Tongue (tissue), 2 donors: ENCODE results near the gene HRH4. TPM values are rescaled to one million over a fixed set of nuclear protein-coding genes. Genes with fewer than 3 reads are reported as not detected.

ENCODE experiments used
- DNase-seq: peaks from one replicate; pipeline ENCODE4 v3.0.0-alpha.2; 2015
- total RNA-seq: library from RNA; depleted of rRNA; stranded (reverse); fragments of >200 nt; gene quantifications from one replicate; pipeline ENCODE4 v1.2.3, GENCODE V29; 2014

HRH4 gene, protein sequence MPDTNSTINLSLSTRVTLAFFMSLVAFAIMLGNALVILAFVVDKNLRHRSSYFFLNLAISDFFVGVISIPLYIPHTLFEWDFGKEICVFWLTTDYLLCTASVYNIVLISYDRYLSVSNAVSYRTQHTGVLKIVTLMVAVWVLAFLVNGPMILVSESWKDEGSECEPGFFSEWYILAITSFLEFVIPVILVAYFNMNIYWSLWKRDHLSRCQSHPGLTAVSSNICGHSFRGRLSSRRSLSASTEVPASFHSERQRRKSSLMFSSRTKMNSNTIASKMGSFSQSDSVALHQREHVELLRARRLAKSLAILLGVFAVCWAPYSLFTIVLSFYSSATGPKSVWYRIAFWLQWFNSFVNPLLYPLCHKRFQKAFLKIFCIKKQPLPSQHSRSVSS
- total RNA-seq, result 0.21 TPM

DNA sequence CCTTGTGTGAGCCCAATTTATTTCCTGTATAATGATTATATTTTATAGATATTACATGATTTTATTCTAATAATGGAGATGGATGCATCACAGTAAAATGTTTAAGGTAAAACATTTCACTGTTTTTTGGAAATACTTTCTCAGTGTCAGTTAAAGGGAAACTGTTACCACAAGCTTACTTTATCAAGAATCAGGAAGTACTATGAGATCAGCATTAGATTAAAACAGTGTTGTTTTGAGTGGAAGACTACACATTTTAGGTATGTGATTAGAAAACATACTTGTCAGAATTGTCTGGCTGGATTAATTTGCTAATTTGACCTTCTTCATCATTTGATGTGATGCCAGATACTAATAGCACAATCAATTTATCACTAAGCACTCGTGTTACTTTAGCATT is at the start of gene HRH4:
Gene HRH4 (plus strand): TSS at position 250 of the 400 bp plus-strand sequence. CDS start 92 bp downstream, at position 342.
- no peak for DNase-seq

DNA sequence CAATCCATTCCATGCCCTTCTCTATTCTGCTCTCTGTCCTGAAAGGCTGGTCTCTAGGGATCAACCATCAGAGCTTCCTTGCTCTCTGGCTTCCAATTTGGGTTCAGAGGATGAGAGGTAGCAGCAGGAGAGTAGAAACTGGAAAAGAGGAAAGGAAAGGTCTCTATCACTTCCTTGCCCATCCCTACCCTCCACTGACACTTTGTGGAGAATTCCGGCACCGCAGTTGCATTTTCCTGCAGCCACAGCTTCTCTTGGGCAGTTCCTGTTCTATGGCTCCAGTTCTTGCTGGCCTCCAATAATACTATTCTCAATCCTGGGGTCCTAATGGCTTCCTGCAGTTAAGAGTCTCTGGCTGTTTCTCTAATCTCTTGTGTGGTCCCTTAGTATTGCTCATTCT is 47.3 kb upstream of the HRH4 start:
- DNase-seq, result peak; percentile 31

DNA sequence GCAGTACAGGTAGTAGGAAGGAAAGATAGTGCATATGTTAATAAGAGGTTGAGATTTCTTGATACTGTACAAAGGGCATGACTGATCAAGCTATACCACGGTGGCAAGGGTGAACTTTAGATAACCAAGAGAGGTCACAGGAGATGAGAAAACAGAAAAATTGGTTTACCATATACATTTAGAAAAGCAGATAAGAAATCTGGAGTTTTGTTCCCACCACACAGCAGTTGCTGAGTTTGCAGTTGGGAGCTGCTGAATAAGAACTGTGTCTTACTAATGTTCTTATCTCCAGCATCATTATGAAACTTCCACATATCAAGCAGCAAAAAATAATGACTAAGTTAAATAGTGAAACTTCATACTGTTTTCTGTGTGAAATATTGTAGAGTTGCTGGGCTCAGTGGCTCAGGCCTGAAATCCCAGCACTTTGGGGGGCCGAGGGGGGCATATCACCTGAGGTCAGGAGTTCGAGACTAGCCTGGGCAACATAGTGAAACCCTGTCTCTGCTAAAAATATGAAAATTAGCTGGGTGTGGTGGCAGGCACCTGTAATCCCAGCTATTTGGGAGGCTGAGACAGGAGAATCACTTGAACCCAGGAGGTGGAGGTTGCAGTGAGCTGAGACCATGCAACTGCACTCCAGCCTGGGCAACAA is 46.0 kb upstream of the HRH4 start:
- DNase-seq, result no peak

DNA sequence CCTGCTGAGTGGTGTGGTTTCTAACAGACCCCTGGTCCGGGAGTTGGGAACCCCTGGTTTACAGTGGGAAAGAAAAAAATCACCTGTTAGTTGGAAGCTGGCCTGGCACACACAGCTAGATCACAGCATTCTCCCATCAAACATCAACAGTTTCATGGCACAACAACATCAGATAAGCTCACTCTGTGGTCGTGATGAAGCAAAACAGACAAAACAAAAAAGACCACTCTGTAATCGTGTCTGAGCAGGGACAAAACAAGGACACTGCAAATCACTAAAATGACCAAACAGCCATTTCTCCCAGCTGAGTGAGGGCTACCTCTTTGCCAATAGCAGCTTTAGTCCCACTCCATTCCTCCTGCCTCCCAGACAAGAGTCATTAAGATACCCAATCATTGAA is 43.0 kb upstream of the HRH4 start:
- no peak for DNase-seq

DNA sequence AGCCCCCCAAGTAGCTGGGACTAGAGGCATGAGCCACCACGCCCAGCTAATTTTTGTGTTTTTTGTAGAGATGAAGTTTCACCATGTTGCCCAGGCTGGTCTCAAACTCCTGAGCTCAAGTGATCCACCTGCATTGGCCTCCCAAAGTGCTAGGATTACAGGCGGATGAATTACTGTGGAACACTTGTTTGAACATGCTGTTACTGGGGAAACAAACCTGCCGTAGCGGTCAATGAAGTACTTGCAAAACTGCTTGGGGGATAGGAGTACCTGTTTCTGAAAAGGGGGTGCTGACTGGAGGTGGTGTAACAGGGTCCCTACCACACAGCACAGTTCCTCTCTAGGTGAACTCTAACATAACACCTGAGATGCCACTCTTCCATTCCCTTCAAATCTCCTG is 39.9 kb upstream of the HRH4 start:
- peak; percentile 13 for DNase-seq

DNA sequence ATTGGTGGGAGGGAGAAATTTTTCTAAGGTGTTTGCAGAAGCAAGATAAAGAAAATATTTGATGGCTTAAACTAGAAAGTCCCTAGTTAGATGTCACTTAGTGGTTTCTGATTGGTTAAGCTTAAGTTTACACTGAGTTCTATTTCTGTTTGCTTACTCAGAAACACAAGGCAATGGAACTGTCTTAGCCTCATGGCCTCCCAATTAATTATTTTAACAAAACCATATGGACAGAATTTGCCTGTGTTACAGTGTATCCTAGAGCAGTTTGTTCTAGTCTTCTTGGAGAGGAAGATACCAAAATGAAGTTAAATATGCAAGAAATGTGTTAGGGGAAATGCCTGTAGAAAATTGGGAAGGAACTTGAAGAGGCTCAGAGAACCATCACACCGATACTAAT is 38.6 kb upstream of the HRH4 start:
- no peak for DNase-seq

DNA sequence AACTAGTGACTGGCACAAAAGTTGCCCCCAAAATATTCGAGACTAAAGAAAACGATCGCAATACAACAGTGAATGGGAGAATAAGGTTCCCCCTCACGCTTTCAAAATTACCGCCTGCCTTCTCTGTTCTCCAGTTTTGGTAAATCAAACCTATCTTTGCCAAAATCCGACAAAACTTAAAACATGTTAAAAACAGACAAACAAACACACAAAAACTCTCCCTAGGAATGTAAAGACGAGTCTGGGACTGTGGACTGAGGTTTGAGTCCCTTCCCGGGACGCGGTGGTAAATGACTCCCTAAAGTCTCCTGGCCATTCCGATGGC is 34.4 kb upstream of the HRH4 start:
- DNase-seq, result no peak

DNA sequence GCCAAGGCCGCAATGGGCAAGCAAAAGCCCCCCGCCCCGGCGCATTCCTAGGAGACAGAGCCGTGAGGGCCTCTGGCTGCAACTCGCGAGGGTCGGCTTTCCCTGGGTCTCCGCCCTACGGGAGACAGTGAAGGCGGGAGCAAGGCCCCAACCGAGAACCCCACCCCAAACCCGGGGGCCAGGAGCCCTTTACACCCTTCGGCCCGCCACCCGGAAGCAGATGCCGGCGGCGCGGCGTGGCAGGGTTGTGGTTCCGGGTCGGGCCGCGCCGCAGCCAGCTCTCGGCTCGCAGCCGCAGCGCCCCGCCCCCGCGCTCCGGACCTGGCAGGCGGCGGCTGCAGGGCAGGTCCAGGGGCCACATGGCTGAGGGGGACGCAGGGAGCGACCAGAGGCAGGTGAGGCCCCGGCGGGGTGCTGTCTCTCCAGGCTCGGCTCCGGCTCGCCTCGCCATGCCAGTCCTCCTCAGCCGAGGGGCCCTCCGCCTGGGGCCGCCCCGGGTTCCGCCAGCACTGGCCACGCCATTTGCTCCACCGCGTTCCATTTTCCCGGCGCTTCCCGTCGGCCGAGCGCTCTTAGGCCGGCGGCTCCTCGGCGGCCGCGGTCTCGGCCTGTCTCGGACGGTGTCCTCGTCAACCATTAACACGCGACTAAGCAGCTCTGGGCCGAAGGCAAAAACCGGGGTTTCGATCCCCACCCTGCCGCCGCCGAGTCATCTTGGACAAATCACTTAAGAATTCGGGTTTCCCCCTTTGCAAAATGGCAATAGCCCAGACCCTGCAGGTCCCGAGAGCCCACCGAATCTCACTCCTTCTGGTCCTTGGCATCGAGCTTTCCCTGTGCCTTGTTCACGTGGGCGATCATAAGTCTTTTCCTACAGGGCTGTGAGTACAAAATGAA is 33.8 kb upstream of the HRH4 start, which contains the start of gene IMPACT:
Gene IMPACT (plus strand): TSS at position 273 of the 897 bp plus-strand sequence. CDS start 87 bp downstream, at position 360.
- peak; percentile 94 for DNase-seq

DNA sequence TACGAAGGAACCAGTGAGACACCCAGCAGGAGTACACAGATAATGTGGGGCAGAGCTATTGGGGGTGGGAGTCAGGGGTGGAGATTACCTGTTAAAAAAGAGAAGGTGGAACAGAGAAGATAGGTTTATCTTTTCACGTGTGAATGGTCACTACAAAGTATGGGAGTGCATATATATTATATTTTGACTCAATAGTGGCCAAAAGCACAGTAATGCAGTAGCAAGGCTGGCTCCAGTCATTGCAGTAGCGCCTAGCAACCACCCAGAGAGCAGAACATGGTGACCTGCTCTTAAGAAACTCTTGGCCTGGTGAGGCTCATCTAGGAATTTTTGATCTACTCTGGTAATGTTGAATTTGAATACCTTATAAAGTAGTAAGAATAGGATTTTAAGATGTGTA is 33.0 kb upstream of the HRH4 start:
- no peak for DNase-seq

DNA sequence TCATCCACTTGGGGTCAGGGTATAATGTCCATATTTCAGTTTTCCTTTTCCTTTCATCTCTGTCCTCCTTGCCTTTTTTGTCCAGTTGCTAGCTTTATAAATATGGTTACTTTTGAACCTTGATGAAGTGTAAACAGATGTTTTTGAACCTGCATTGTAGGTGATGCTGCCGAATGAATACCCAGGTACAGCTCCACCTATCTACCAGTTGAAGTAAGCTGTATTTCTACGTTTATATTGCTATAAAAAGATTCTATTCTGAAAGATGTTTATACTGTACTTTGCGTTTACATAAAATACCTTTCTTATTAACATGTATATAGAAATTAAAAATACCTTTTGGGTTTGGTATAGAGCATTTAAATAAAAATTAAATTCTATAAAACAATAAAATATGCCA is 31.7 kb upstream of the HRH4 start:
- DNase-seq, result no peak

DNA sequence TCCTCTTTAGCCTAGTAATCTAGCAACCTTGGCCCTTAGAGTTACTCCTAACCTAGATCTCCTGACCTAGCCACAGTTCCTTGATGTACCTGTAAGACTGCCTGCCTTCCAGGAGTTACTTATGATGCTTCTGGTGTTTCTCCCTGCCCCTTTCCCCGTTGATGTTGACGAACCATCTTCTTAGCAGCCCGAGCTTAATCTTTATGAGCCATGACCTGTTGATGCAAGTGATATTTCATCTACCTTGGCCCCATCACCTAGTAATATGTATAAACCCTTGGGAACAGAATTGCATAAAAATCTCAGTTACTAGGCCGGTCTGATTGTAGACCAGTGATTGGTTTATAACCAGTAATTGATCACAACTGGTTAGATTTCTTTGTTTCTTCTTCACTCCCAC is 31.2 kb upstream of the HRH4 start:
- no peak for DNase-seq

DNA sequence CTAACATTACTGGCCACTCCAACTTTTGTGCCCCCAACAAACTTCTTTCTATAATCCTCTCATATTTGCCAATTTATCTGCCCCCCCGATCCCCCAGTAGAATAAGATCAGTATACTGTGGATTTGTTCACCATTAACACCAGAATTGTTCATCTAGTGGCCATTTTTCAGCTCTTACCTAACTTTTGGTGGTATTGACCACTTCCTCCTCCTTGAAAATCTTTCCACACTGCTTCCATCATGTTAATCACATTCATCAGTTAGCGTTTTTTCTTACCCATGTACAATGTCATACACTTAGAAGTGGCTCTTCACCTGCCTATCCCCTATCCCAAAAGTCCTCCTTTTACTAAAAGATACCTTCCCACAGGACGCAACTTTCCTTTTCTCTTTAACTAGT is 27.8 kb upstream of the HRH4 start:
- no peak for DNase-seq

DNA sequence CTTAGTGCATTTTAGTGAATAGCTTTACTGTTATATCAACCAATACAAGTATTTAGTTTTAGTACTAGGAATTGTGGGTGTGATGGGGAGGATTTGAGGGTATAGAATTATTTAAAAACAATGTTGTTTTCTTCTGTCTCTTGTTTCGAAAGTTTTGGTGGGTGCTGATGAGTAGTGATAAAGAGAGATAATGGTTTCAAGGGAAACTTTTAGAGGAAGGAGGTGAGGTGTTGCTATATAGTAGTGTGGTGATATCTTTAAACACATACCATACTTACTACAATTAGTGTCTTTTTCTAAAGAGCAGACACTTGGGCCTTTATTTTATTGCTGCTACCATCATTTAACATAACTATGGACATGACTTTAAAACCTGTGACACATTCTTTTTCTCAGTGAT is 23.5 kb upstream of the HRH4 start:
- no peak for DNase-seq

DNA sequence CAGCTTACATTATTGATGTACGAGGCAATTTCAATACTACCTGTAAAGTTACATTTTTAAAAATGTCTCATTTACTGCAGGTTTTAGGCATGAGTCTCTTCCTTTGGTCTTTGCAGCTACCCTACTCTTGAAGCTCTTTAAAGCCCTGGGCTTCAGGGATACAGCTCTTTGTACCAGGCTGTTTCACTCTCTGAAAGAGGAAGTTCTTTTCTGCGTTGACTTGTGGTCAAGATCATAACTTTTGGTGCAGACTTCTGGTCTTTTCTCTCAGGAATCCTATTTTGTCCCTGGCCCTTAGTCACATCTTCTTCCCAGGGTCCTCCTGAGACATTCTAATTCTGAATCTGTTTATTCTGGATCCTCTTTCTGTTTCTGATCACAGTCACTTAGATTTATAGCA is 16.6 kb upstream of the HRH4 start:
- no peak for DNase-seq

DNA sequence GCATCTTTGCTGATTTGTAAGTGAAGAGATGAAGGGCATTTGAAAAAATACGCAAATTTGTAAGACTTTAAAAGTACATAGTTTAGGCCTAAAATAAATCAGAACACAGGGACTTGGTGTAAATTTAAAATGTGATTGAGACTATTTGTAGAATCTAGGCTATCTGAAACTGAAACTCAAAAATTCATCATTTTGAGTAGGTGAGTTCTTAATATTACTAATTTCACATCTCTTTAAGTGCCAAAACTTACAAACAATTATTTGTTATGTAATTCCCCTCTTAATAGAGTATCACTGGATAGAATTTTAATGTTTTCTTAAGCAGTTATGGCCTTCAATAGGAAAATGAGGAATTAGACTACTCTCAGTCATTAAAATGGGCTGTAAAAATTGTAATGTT is 14.0 kb upstream of the HRH4 start:
- no peak for DNase-seq

DNA sequence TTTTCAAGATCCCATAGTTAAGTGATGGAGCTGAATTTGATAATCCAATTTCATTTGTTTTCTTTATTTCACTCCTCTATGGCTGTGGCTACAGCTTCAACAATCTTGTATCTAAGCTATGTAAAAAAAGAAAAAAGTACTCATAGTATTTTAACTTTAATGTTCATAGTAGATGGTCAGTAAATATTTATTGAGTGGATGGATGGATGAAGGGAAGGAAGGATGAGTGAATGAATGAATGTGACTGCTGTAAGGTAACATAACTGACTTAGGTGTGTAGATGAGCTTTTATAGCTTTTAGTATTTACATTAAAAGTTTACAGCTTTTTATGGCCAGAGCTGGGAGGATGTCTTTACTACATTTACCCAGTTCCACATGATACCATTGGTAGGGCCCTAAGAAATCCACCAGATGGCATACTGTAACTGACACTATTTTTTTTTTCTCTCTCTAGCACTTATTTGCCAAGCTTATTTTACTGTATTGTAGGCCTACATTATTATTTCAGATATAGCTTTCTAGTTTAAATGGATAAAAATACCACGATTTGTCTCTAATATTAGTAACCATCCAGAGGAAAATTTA is 13.4 kb upstream of the HRH4 start:
- DNase-seq, result no peak

DNA sequence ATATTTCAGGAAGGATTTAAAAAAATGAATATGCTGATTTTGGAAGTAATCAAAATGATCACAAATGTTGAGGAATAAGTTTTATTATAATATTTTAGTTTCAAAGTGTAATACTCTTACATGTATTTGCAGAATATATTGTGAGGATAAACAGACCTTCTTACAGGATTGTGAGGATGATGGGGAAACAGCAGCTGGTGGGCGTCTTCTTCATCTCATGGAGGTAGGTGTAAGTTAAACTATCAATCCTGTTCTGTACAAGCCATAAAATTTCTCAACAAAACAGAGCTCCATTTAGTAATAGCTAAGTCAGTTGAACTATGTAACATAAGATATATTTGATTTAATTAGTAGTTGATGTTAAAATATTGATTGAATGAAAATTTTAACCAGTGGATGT is 12.5 kb upstream of the HRH4 start:
- DNase-seq, result no peak

DNA sequence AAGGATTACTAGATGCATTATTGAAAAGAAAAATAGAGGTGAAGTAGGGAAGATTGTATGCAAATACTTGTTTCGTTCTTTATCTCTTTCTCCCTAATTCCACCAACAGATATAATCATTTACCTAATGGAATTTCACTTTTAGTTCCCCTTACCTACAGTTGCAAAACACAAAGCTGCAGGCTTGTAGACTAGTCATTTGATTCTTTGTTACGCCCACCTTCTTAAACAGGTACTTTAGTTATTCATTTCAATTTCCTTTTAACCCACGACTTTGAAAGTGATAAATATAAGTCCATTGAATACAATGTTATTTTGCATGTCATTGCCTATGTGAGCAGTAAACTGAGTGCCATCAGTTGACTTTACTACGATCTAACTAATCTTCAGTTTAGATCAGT is 3.9 kb upstream of the HRH4 start:
- DNase-seq, result no peak

DNA sequence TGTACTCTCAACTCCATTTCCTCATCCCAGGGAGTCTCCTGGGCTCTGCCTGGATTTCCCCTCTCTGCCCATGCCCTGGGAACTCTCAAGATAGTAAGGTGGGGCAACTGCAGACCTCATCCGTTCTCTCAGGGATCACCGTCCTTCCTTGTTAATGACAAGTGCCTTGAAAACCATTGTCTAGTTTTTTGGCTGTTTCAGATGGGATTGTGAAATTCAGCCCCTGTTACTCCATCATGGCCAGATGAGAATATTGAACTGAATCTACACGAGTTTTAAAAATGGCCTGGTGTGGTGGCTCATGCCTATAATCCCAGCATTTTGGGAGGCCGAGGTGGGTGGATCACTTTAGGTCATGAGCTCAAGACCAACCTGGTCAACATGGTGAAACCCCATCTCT is 665 bp upstream of the HRH4 start:
- no peak for DNase-seq

DNA sequence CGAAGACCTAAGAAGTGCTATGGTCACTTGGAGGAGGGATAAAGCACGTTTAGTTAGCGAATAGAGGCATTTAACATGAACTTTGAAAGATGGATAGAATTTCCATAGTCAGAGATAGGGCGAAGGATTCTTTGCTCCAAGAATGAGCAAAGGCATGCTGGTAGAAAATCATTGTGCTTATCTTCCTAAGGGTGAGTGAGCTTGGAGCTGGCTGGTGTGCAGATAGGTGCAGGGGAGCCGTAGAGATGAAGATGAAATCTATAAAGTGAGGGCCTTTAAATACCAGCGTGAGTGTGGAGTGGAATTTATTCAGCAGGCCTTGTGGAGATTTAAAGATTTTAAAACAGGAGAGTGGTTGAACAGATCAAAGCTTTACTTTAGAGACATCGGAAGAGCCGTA is 1.6 kb downstream of the HRH4 start:
- no peak for DNase-seq

DNA sequence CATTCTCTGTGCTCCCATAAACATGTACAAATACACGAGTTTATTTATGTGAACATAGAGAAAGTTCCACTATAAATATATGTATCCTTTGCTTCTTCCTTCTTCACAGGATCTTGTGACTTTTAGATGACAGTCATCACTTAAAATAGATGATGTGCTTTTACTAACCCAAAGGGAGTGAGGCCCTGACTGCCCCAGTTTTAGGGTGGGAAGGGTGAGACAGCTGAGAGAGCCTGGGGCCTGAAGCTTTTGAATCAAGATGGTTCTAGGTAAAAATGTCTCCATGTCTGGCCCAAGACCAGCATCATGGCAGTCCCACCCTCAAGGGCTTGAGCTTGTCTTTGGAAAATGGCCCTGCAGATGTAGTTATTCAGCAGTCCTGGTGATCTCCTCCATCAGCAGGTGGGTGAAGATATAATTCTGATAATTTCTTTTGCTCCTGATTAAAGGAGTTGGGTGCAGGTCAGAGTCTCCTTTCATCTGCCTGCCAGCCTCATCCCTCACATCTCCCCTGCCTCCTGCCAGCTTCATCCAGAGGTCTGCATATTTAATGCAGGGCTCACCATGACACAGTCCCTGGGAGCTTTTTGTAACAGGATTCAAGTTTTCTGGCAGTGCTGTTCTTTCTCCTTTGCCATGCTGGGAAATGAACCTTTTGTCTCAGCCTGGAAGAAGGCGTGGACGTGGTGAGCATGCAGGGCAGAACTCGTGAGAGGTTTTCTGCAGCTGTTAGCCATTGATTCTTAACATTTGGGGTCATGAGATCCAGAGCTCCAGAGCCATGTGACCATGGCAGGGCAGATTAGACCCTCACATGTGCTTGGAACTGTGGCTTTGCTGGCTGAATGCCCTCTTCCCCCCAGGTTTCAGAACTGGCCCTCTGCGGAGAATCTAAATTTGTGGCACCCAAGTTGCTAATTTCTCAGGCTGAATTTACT is 2.7 kb downstream of the HRH4 start:
- peak; percentile 35 for DNase-seq

DNA sequence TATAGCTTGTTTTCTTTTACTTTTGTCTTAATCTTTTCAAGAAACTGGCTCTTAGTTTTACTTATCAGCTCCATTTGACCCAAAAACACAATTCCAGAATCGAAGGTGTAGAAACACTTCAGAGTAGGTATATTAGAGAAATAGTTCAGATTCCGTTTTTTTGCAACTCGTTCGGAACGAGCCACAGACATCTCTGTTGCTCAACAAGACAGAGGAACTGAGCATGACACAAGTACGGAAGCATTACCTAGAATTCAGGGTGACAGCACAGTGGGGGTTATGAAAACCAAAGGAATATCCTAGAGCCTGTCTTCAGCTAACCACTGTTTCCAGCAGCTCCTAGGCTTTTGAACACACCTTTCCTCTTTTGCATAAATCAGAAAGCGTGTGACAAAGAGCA is 5.0 kb downstream of the HRH4 start:
- DNase-seq, result no peak
